ENCODE results near the gene SLC8A1.

SLC8A1 gene

GRCh38 chr2:40128796-40129195, 323.1 kb downstream of the SLC8A1 start:
- DNase-seq = no peak

- no peak for DNase-seq
Measured at GRCh38 chr2:40127890-40128557, 323.9 kb downstream of the SLC8A1 start.

GRCh38 chr2:40127146-40127545, 324.7 kb downstream of the SLC8A1 start:
- no peak for DNase-seq

- no peak for DNase-seq
Measured at GRCh38 chr2:40126006-40126405, 325.9 kb downstream of the SLC8A1 start.

- no peak for DNase-seq
Measured at GRCh38 chr2:40123746-40124145, 328.1 kb downstream of the SLC8A1 start.

GRCh38 chr2:40123326-40123725, 328.6 kb downstream of the SLC8A1 start:
- no peak for DNase-seq

- DNase-seq = no peak
Measured at GRCh38 chr2:40120957-40121356, 330.9 kb downstream of the SLC8A1 start.

- no peak for DNase-seq
Measured at GRCh38 chr2:40120026-40120425, 331.9 kb downstream of the SLC8A1 start.

GRCh38 chr2:40118622-40119021, 333.3 kb downstream of the SLC8A1 start:
- no peak for DNase-seq

- DNase-seq = no peak
Measured at GRCh38 chr2:40115894-40116293, 336.0 kb downstream of the SLC8A1 start.

GRCh38 chr2:40115348-40115747, 336.5 kb downstream of the SLC8A1 start:
- DNase-seq = no peak

GRCh38 chr2:40113997-40114396, 337.9 kb downstream of the SLC8A1 start:
- DNase-seq = no peak

- no peak for DNase-seq
Measured at GRCh38 chr2:40113272-40113968, 338.5 kb downstream of the SLC8A1 start.

GRCh38 chr2:40109381-40109780, 342.5 kb downstream of the SLC8A1 start:
- DNase-seq = no peak

GRCh38 chr2:40108851-40109250, 343.0 kb downstream of the SLC8A1 start:
- no peak for DNase-seq

GRCh38 chr2:40106061-40106460, 345.8 kb downstream of the SLC8A1 start:
- no peak for DNase-seq

GRCh38 chr2:40105593-40105992, 346.3 kb downstream of the SLC8A1 start:
- no peak for DNase-seq

GRCh38 chr2:40103590-40103989, 348.3 kb downstream of the SLC8A1 start:
- DNase-seq = no peak

- DNase-seq = no peak
Measured at GRCh38 chr2:40103163-40103562, 348.7 kb downstream of the SLC8A1 start.

GRCh38 chr2:40102447-40102846, 349.4 kb downstream of the SLC8A1 start:
- no peak for DNase-seq

GRCh38 chr2:40101131-40101575, 350.7 kb downstream of the SLC8A1 start:
- DNase-seq = no peak

- DNase-seq = no peak
Measured at GRCh38 chr2:40100676-40101075, 351.2 kb downstream of the SLC8A1 start.

- no peak for DNase-seq
Measured at GRCh38 chr2:40098786-40099470, 353.0 kb downstream of the SLC8A1 start.

Data from activated T-cell treated with anti-CD3 and anti-CD28 coated beads, Interleukin-2, amount 50 U/mL, for 1 hour (primary cell).